Left renal pelvis (tissue), 4 donors: Measurements from ENCODE around the gene TCIRG1. TPM values are rescaled to one million over a fixed set of nuclear protein-coding genes. Genes with fewer than 3 reads are reported as not detected.
"Not testable (repeated sequence)": the region's sequence is repeated elsewhere in the genome, so short reads cannot be mapped to it uniquely, and the experiment has no call there.

Source experiments
- DNase-seq, 4 donors: peaks; one replicate each; pipeline ENCODE4 v3.0.0-alpha.2; 2013; ENCODE audit warnings: low read depth in 4 of 4, low spot score in 3 of 4
- polyA plus RNA-seq, 4 donors: library from polyadenylated mRNA; unstranded; fragments of 120-200 nt; gene quantifications; one replicate each; pipeline ENCODE4 v1.2.1, GENCODE V29; 2013; ENCODE audit not compliant: insufficient read length in 4 of 4

Gene TCIRG1, protein sequence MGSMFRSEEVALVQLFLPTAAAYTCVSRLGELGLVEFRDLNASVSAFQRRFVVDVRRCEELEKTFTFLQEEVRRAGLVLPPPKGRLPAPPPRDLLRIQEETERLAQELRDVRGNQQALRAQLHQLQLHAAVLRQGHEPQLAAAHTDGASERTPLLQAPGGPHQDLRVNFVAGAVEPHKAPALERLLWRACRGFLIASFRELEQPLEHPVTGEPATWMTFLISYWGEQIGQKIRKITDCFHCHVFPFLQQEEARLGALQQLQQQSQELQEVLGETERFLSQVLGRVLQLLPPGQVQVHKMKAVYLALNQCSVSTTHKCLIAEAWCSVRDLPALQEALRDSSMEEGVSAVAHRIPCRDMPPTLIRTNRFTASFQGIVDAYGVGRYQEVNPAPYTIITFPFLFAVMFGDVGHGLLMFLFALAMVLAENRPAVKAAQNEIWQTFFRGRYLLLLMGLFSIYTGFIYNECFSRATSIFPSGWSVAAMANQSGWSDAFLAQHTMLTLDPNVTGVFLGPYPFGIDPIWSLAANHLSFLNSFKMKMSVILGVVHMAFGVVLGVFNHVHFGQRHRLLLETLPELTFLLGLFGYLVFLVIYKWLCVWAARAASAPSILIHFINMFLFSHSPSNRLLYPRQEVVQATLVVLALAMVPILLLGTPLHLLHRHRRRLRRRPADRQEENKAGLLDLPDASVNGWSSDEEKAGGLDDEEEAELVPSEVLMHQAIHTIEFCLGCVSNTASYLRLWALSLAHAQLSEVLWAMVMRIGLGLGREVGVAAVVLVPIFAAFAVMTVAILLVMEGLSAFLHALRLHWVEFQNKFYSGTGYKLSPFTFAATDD
- polyA plus RNA-seq: 10 to 100 TPM; 18.1 to 35.7 (median 21.7) TPM

DNA sequence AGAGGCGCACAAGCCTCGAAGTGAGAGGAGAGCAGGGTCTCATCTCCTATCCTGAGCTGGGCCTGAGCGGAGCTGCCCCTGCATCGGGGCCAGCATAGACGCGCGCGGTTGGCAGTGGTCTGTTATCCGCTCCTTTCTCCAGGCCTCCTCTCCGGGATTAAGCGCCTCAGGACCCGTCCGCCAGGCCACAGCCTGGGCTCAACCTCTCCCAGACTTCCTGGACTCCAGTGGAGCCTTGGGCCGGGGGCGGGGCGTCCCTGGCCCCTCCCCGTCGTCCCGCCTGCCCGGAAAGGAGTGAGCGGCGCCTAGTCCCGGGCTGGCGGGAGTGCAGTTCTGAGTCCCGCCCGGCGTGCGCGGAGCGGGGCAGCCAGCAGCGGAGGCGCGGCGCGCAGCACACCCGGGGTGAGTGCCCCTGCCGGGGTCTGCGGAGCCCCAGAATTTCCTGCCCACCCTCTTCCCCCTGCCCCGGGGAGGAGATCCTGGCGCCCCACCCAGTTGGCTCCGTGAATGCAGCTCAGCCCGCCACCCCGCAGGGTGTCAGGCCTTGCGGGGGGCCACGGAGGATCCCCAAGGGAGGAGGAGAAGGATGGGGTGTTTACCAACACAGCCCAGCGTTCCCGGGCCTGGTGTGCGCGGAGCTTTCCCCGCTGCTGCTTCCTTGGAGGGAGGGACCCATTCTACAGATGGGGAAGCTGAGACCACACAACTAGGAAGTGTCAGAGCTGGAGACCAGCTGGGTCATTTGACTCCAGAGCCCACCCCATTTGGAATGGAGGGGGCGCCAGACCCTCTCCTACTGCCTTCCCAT, at the start of gene TCIRG1:
TCIRG1 (plus strand) TSS at position 308 of the 808 bp plus-strand sequence. CDS start 2,247 bp downstream, outside the sequence.
- DNase-seq: peak in 1 of 4 donors; percentile 51

DNA sequence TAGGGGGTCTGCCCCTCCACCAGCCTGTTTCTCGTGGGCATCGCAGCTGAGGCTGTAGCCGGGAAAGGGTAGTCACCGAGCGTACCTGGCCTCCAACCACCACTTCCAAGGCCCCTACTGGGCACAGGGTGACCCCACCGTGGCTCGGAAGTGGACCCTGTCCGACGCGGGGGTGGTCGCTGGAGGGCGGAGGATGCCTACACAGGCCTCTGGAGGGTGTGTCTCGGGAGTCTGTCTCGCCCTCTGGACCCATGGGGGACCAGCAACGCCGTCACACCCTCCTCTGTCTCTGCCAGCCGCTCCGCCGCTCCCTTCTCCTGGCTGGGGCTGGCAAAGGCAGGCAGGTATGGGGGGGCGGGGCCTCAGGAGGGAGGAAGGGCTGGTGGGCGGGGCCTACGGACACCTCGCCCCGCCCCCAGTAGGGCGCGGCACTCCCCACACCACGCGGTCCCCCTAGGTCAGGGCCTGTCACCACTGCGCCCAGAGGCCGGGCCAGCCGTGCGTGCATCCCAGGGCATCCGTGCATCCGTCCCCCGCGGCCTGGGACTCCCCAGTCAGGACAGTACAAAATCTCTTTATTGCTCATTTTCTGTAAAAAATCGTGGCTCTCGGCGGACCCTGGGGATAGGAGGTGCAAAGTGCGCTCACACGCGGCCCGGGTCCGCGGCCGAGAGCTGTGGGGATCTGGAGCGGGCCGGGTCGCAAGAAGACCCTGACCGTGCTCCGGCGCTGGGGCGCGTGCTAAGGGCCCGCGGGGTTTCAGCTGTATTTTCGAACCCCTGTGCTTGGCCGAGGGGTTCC, 48.1 kb upstream of the TCIRG1 start:
- DNase-seq: not testable (repeated sequence)

DNA sequence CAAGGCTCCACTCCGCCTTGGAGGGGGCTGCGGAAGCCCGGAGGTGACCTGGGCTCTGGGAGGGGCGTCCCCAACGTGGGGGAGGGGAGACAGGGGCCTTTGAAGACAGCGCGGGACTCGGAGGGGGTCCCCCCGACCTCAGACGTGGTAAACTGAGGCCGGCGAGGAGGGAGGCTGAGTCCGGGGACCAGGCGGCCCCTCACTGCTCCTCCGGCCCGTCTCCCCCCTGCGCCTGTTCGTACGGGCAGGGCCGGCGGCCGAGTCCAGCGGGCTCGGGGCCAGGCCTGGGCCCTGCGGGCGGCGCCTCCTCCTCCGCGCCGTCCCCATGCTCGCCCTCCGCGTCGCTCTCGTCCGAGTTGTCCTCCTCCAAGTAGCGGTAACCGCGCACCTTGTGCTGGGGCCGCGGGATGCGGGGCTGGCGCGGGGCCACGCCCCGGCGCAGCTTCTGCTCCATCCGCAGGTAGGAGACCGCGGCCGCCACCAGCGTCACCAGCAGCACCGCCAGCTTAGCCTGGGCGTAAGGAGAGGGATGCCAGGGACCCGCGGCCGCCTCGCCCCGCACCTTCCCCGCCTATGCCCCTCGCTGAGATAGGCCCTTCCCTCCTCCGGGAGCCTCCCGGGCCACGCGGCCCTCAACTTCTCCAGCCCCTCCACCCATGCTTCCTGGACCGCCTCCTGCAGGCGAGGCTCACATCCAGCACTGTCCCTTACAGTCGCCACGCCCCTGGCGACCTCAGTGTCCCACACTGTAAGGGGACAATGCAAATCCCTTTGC, 47.3 kb upstream of the TCIRG1 start:
- DNase-seq: not testable (repeated sequence)

DNA sequence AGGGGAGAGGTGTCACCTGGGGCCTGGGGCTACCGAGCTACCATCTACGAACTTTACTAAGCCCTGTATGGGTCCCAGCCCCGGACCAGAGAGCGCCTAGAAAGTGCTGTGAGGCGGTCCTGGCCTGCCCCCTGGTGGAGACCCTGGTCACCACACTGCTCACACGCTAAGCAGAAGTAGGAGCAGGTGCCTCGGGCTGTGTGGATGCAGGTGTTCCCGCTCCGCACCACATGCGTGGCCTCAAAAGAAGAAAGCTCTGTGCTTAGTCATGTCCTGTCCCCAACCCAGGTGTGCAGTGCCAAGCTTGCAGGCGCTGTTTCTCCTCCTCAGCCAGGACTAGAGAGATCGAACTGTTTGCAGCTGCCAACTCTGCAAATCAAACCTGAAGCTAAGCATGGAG, 45.0 kb upstream of the TCIRG1 start:
- not testable (repeated sequence) for DNase-seq

DNA sequence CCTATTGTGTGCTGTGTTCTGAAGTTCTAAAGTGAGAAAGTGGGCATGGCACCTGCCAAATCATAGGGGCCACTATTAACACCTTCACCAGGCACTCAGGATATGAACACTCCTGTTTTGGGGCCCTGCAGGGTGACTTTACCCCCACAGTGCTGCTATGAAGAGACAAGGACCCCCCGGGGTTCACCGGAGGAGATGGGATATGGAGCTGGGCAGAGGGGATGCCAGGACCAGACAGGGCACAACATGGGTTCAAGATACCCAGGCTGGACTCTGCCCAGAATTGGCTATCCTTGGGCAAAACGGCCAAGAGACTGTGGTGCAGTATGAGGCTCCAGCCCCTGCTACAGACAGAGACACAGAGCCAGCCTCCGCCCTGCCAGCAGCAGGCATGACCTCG, 44.4 kb upstream of the TCIRG1 start:
- DNase-seq: not testable (repeated sequence)

DNA sequence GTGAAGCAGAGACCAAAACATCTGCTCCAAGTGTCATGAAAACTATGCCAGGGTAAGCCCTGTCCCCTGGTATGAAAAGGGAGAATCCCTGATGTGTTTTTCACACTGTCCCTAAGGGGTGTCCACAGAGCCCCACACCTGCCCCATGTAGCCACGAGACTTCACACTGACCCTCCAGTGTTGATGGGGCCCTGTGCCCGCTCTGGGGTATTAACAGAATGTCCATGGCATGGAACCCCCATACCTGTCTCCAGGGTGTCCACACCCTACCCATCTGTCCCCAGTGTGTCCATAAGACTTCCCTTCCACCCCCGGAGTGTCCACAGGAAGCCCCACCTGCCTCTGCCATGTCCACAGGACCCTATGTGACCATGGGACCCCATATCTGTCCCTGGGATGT, 43.7 kb upstream of the TCIRG1 start:
- not testable (repeated sequence) for DNase-seq

DNA sequence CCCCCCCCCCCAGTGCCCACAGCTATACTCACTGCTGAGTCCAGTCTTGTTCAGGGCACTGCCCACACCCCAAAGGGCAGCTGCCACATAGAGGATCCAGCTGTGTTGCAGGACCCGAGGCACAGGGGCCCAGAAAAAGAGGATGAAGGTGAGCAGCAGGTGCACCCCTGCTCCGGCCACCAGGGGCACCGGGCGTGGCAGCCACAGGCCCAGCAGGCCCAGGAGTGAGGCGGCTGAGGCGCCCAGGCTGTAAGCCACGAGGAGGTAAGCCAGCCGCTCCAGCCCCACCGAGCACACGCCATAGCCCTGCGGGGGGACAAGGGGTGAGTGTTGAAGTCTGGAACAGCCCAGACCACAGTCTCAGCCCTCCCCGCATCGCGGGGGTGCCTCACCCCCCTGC, 43.2 kb upstream of the TCIRG1 start:
- DNase-seq: not testable (repeated sequence)

DNA sequence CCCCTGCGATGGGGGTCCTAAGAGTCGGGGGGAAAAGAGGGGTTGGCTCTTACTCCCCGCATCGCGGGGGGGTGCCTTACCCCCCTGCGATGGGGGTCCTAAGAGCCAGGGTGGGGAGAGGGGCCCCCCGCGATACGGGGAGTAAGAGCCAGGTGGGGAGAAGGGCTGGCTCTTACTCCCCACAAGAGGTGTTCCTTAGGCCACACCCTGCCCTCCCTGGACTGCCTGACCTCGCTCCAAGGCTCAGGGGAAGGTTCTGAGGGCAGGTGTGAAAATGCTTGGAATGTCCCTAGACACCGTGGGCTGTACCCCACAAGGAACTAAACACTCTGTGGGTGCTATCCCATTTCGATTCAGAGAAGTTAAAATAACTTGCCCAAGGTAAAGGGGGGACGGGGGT, 42.8 kb upstream of the TCIRG1 start:
- DNase-seq: no peak

DNA sequence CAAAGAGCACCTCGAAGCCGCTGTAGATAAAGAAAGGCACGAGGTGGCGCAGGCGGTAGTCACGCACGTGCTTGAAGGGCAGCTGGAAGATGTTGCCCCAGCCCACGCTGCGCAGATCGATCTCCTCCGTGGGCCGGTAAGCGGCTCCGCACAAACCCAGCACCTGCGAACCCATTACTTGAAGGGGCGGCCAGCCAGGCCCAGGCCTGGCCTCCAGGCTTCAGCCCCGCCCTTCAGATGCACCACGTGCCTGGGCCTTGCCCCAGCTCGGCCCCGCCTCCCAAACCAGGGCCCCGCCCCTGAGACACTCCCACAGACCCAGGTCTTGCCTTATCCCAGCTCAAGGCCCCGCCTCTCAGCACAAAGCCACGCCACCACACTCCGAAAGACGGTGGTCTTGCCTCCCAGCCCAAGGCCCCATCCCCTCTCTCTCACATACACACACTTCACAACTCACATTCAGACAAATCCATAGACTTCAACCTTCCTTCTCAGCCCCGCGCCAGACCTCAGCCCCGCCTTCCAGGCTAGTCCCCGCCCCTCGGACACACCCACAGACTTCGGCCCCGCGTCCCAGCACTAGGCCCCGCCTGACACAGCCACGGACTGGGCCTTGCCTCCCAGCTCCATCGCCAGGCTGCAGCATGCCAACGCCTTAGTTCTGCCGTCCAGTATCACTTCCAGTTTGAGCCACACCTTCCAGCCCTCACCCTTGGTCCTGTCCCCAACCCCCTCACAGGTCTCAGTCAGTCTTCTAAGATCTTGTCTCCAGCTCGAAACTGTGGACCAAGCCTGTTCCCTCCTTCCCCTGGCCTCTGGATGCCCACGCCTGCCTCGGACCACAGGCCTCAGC, 42.0 kb upstream of the TCIRG1 start:
- no peak for DNase-seq

DNA sequence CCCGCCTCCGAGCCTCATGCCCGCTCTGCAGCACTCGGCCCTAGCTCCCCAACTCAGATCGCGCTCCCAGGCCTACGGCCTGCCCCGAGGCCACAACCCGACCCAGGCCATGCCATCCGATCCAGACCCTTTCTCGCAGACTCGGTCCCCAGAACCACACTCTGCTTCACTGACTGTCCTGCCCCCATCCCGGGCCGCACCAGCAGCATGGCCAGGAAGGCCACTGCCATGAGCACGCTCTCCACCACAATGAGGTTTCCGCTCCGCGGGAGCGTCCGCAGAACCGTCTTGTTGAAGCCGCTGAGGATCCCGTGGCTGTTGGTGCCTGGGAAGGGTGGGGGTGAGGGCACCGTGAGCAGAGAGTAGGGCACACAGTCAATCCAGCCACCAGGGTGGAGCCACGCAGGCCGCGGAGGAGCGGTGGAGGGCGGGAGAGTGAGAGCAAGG, 41.3 kb upstream of the TCIRG1 start:
- no peak for DNase-seq

DNA sequence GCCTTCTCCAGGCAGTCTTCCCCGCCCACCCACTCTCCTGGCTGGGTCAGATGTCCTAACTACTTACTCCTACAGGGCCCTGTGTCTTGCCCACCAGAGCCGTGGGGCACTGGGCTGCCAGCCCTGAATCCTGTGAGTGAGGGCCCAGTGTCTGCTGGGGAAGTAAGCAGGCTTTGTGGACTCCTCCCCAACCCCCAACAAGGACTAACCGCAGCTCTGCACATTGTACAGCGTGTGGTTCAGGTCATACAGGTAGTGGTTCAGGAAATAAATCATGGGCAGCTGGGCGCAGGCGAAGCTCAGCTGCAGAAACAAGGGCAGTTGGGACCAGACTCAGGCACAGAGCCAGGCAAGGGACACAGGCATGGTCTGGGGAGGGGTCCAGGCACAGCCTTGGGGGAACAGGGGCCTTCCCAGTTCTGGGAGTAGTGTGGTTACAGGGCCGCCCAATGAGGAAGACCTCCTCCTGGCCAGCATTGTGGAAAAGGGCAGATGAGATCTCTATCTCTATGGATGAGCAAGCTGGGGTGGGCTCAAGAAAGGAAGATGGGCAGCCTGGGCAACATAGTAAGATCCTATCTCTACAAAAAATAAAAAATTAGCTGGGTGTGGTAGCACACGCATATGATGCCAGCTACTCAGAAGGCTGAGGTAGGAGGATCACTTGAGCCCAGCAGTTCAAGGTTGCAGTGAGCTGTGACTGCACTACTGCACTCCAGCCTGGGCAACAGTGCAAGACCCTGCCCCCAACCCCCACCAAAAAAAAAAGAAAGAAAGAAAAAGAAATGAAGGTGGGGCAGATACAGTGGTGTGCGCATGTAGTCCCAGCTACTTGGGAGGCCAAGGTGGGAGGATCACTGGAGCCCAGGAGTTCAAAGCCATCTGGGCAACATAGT, 40.4 kb upstream of the TCIRG1 start:
- DNase-seq: no peak

DNA sequence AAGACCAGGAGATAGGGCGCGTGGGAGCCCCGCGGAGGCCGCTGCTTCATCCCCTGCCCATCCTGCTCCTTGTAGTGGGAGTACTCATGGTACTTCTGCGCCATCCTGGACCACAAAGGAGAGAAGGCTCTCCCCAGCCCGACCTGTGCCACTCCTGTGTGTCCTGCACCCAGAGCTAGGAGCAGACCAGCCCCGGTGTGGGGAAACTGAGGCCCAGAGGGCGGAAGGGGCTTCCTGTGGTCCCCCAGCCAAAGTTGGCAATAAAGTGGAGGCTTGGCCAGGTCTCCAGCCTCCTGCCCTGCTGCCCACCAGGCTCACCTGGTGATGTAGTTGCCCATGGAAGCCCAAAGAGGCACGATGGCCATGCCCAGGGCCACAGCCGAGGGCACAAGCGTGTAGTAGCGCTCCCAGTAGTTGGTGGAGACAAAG, 39.6 kb upstream of the TCIRG1 start:
- DNase-seq: no peak

DNA sequence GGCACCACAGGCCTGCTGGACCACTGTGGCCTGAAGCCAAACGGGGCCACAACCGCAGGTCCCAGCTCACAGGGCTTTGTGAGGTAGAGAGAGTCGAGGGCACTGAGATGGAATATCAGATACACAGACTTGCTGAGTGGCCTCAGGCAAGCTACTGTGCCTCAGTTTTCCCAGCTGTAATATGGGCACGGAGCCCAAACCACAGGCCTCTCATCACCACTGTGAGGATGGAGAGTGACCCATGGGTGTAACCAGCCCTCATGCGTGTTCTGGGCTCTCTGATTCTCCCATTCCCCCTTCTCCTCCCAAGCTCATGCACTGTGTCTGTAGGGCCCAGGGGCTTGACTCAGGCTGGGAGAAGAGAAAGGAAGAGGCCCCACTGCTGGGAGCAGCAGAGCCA, 39.1 kb upstream of the TCIRG1 start:
- DNase-seq: no peak

DNA sequence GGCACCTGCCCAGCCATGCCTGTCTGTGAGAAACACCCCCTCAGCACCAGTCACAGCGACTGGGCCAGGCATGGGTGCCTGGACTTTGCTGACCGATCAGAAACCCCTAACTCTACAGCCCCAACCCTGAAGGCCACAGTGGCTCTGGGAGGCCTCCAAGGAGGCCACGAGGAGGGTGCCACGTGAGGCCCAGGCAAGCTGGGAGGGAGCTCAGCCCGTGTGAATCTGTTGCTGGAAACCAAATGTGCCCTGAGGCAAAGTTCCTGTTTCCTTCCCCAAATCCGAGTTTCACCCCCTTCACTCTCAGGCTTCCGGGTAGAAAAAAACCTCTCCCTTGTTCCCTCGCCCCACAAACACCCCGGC, 36.3 kb upstream of the TCIRG1 start:
- no peak for DNase-seq

DNA sequence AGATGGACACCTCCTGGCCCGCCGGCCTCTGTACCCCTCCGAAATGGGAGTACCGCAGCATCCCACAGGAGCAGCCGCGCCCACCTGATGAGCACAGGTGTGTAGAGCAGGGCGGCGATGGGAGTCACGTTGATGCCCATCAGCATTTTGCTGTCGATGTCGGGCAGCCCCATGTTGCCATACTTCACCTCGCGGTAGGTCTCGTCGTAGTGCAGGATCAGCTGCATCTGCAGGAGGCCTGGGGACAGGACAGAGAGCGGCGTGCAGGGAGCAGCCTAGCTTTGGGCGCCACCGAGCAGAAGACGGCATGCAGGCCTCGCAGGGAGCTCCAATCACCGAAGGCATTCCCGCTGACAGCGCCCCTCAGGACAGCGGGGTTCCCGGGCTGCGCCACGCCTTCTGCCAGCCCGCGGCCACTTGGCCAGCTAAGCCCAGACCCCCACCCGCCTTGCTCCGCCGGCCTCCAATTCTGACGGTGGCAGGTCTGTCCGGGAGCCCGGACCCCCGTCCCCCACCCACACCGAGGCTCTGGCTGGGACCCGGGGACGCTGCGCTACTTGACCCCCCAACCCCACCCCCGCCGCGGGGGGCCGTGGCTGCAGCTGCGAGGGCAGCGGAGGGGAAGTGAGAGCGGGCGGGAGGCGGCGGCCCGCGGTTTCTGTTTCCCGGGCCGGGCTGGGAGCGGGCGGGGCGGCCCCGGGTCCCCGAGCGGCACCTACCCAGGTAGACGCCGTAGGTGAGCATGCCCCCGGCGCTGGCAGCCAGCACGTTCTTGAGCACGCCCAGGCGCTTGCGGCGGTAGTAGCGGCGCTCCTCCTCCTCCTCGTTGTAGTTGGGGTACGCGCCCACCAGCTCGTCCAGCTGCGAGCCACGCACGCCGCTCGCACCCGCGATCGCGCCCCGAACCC, 35.6 kb upstream of the TCIRG1 start:
- DNase-seq: no peak

DNA sequence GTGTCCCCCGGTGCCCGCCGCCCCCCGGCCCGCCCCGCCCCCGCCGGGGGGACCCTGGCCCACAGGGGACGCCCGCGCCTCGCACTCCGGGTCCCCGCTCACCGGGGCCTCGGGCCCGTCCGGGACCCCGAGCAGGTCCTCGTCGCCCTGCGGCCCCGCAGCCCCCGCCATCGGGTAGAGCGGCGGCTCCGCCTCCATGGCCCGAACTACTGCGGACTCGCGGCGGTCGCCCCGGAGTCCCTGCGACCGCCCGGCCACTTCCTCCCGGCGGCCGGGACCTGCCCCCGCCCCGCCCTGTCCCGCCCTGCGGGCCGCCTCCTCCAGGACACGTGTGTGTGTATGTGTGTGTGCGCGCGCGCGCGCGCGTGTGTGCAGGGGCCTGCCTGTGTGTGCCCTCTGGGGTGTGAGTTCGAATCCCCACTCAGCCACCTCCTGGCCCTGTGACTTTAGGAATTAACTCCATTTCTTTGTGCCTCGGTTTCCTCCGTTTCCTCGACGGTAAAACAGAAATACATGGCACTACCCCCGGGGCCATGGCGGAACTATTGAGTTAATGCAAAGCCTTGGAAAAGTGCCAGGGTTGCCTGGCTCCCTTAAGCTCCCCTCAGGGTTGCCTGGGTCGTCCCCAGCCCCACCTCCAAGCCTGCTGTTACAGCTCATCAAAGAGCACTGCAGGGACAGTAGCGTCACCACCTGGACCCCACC, 34.8 kb upstream of the TCIRG1 start, which contains the start of gene UNC93B1:
UNC93B1 (minus strand) TSS at position 252 of the 705 bp plus-strand sequence; CDS start at position 198, 54 bp downstream.
- peak in 2 of 4 donors; percentile 50 for DNase-seq
